Body of pancreas (tissue), 4 donors: ENCODE results near the gene INVS. TPM values are rescaled to one million over a fixed set of nuclear protein-coding genes. Genes with fewer than 3 reads are reported as not detected.

Experiments used
- ATAC-seq: fragments of 150-250 bp; one replicate; pipeline ENCODE4 v1.9.1; 2016
- DNase-seq, 4 donors: peaks; one replicate each; pipeline ENCODE4 v3.0.0-alpha.2; 2019
- H3K27ac ChIP-seq, 4 donors: fragments of 200-600 bp; sonication (generic); 1 replicate in 3 of 4; 2 replicates in 1 of 4; pipeline versions ENCODE4 v1.5.1 to v1.6.1; 2016 to 2019; ENCODE audit warnings: mild to moderate bottlenecking in 1 of 4, mixed read lengths in 1 of 4, moderate library complexity in 1 of 4
- H3K27me3 ChIP-seq, 2 donors: fragments of 200-600 bp; sonication (generic); one replicate each; pipeline ENCODE4 v1.6.0; 2016; ENCODE audit warnings: mild to moderate bottlenecking in 1 of 2
- H3K36me3 ChIP-seq, 2 donors: fragments of 200-600 bp; sonication (generic); replicated peaks in 1 of 2; 2 replicates each; pipeline ENCODE4 v1.5.1; 2016; ENCODE audit warnings: low read depth in 2 of 2; ENCODE audit not compliant: insufficient read depth in 1 of 2
- H3K4me1 ChIP-seq: fragments of 200-600 bp; sonication (generic); one replicate; pipeline ENCODE4 v1.6.0; 2016
- H3K4me3 ChIP-seq, 2 donors: fragments of 200-600 bp; sonication (generic); 1 replicate in 1 of 2; 2 replicates in 1 of 2; pipeline ENCODE4 v1.5.1; 2016 to 2019
- H3K9me3 ChIP-seq, 3 donors: fragments of 200-600 bp; sonication (generic); 1 replicate in 2 of 3; 2 replicates in 1 of 3; pipeline ENCODE4 v1.5.1; 2016
- CTCF ChIP-seq, 7 experiments: fragments of 450-650 bp in 4 of 7; fragments of 200-600 bp in 3 of 7; sonication (generic) in 3 of 7; IDR thresholded peaks; one replicate each; pipeline ENCODE4 v1.5.1; 2016 to 2019; ENCODE audit warnings: antibody characterized with exemption in 7 of 7
- POLR2A ChIP-seq, 3 donors: fragments of 450-650 bp; IDR thresholded peaks; one replicate each; pipeline ENCODE4 v1.6.1; 2016; ENCODE audit warnings: antibody characterized with exemption in 3 of 3, mild to moderate bottlenecking in 2 of 3
- WGBS, 2 donors: methylation state at CpG; one replicate each; pipeline ENCODE4 v1.1.5; 2017; 5-methylcytosine and 5-hydroxymethylcytosine counted together
- intact Hi-C: fragments of 100-400 bp; cut with DNase I; formaldehyde crosslinking; loops from one replicate; pipeline ENCODE4 v1.15.1; 2023
- total RNA-seq, 2 donors: library from RNA; depleted of rRNA; stranded (reverse); fragments of >200 nt; gene quantifications; one replicate each; pipeline ENCODE4 v1.1.0, GENCODE V29; 2016

INVS gene
- total RNA-seq, 2 donors from 2014 or later = 28.3 to 29.8 TPM

- Histone ChIP-seq H3K27ac (no peak overlapping the region), H3K27me3 (no peaks in the 10 kb centered on the region), H3K36me3 (no peaks in the 10 kb centered on the region), H3K4me1 (peaks cover 18% of the 10 kb centered on the region), H3K9me3 (no peaks in the 10 kb centered on the region), H3K4me3 (no peak overlapping the region)
- no peak for TF ChIP-seq POLR2A (IDR thresholded peaks at IDR 0.05)
- no peak for TF ChIP-seq CTCF (IDR thresholded peaks at IDR 0.05)
- intact Hi-C loops = no loop called here
- DNase-seq (no peak), ATAC-seq (no peak)
- WGBS, 2 donors = 56 to 69% methylated on average over 5 of the region's 5 CpGs
Observed at GRCh38 chr9:100083448-100084127, 15.5 kb upstream of the INVS start.

- Histone ChIP-seq H3K9me3 (no peaks in the 10 kb centered on the region), H3K27me3 (no peaks in the 10 kb centered on the region), H3K27ac (no peak overlapping the region), H3K4me3 (no peak overlapping the region), H3K36me3 (no peaks in the 10 kb centered on the region), H3K4me1 (peaks cover 18% of the 10 kb centered on the region)
- WGBS, 2 donors = 60 to 63% methylated on average over 1 of the region's 1 CpG
- ATAC-seq = no peak
- intact Hi-C loops = no loop called here
- no peak for DNase-seq
- TF ChIP-seq CTCF (IDR thresholded peaks at IDR 0.05) = no peak
- no peak for TF ChIP-seq POLR2A (IDR thresholded peaks at IDR 0.05)
Observed at GRCh38 chr9:100084128-100084453, 15.0 kb upstream of the INVS start.

- ATAC-seq (no peak), DNase-seq (no peak)
- no peaks in the 10 kb centered on the region for H3K27me3 ChIP-seq
- H3K36me3 ChIP-seq = no peaks in the 10 kb centered on the region
- WGBS, 2 donors = 66 to 75% methylated on average over 5 of the region's 5 CpGs
- H3K4me3 ChIP-seq = no peak overlapping the region
- TF ChIP-seq POLR2A (IDR thresholded peaks at IDR 0.05) (no peak), CTCF (IDR thresholded peaks at IDR 0.05) (no peak)
- no peaks in the 10 kb centered on the region for H3K9me3 ChIP-seq
- H3K27ac ChIP-seq = no peak overlapping the region
- intact Hi-C loops = no loop called here
- H3K4me1 ChIP-seq = peaks cover 19% of the 10 kb centered on the region
Observed at GRCh38 chr9:100084734-100085133, 14.3 kb upstream of the INVS start.

GRCh38 chr9:100086097-100086635, 12.9 kb upstream of the INVS start:
- intact Hi-C loops = no loop called here
- H3K4me1 ChIP-seq = peaks cover 26% of the 10 kb centered on the region
- 63 to 67% methylated on average over 3 of the region's 3 CpGs for WGBS, 2 donors

More at GRCh38 chr9:100086097-100086635, 12.9 kb upstream of the INVS start:
- no peak overlapping the region for H3K4me3 ChIP-seq
- H3K9me3 ChIP-seq = no peaks in the 10 kb centered on the region
- no peaks in the 10 kb centered on the region for H3K36me3 ChIP-seq
- no peak for TF ChIP-seq POLR2A (IDR thresholded peaks at IDR 0.05)
- TF ChIP-seq CTCF (IDR thresholded peaks at IDR 0.05) = no peak
- no peak overlapping the region for H3K27ac ChIP-seq
- ATAC-seq (no peak), DNase-seq (no peak)
- no peaks in the 10 kb centered on the region for H3K27me3 ChIP-seq
